Bronchial epithelial cell (primary cell): Measurements from ENCODE around the gene TMEM132D. TPM values are rescaled to one million over a fixed set of nuclear protein-coding genes. Genes with fewer than 3 reads are reported as not detected.

ENCODE experiments used
- DNase-seq: peaks from one replicate; pipeline ENCODE4 v3.0.0-alpha.2; 2010; ENCODE audit warnings: low read depth
- FAIRE-seq: peaks from 2 replicates; lab custom pipeline; 2011; peaks lifted over from hg19 to GRCh38; lab: Jason Lieb, UNC
- H3K27me3 ChIP-seq: 2 replicates; pipeline ENCODE4 v1.5.1; 2011; ENCODE audit warnings: low read length; ENCODE audit not compliant: control insufficient read depth, insufficient read depth
- H3K36me3 ChIP-seq: 2 replicates; pipeline ENCODE4 v1.5.1; 2011; ENCODE audit warnings: low read length; ENCODE audit not compliant: control insufficient read depth, insufficient read depth
- H3K4me3 ChIP-seq: 2 replicates; pipeline ENCODE4 v1.5.1; 2011; ENCODE audit warnings: mild to moderate bottlenecking, low read depth, low read length, control low read depth
- total RNA-seq: library from RNA; depleted of rRNA; stranded (reverse); fragments of >200 nt; gene quantifications from 2 replicates; pipeline ENCODE4 v1.2.1, GENCODE V29; 2014
- TF ChIP-seq, protein P1 (sequence below): IDR thresholded peaks from 2 replicates; pipeline ENCODE4 v1.5.1; 2011; ENCODE audit warnings: mild to moderate bottlenecking, moderate library complexity, low read length, control low read depth, inconsistent platforms; ENCODE audit not compliant: insufficient read depth, severe bottlenecking

Gene TMEM132D
- total RNA-seq, 1 donor from 2014 or later: not detected

GRCh38 chr12:129720618-129721017 lies 183.2 kb downstream of the TMEM132D start:
- H3K4me3 ChIP-seq: no peak overlapping the region
- H3K36me3 ChIP-seq: no peaks in the 10 kb centered on the region
- FAIRE-seq (no peak), DNase-seq (no peak)
- TF ChIP-seq, protein P1, sequence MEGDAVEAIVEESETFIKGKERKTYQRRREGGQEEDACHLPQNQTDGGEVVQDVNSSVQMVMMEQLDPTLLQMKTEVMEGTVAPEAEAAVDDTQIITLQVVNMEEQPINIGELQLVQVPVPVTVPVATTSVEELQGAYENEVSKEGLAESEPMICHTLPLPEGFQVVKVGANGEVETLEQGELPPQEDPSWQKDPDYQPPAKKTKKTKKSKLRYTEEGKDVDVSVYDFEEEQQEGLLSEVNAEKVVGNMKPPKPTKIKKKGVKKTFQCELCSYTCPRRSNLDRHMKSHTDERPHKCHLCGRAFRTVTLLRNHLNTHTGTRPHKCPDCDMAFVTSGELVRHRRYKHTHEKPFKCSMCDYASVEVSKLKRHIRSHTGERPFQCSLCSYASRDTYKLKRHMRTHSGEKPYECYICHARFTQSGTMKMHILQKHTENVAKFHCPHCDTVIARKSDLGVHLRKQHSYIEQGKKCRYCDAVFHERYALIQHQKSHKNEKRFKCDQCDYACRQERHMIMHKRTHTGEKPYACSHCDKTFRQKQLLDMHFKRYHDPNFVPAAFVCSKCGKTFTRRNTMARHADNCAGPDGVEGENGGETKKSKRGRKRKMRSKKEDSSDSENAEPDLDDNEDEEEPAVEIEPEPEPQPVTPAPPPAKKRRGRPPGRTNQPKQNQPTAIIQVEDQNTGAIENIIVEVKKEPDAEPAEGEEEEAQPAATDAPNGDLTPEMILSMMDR: no peak
- no peaks in the 10 kb centered on the region for H3K27me3 ChIP-seq

DNA sequence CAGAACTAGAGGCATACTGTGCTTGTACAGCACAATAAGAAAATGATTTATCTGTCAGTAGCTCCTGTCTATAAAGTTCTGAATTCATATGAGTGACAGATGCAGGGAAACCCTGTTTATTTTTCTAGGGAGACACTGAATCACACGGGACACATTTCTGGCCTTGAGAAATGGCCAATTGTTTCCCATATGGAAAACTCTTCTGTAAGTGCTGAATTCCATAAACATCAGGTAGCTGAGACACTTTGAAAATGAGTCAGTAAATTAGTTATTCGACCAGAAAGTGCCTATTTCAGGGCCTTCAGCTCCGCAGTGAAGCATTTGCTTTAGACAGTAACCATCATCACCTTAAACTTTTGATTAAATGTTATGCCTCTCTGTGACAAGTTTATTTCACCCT lies 184.4 kb downstream of the TMEM132D start:
- no peak for DNase-seq
- Histone ChIP-seq H3K27me3 (no peaks in the 10 kb centered on the region), H3K36me3 (no peaks in the 10 kb centered on the region), H3K4me3 (no peak overlapping the region)
- TF ChIP-seq, protein P1: no peak
- FAIRE-seq: no peak

GRCh38 chr12:129717438-129717837 lies 186.4 kb downstream of the TMEM132D start:
- H3K27me3 ChIP-seq: no peaks in the 10 kb centered on the region
- FAIRE-seq (no peak), DNase-seq (no peak)
- no peaks in the 10 kb centered on the region for H3K36me3 ChIP-seq
- no peak overlapping the region for H3K4me3 ChIP-seq
- TF ChIP-seq, protein P1: no peak

DNA sequence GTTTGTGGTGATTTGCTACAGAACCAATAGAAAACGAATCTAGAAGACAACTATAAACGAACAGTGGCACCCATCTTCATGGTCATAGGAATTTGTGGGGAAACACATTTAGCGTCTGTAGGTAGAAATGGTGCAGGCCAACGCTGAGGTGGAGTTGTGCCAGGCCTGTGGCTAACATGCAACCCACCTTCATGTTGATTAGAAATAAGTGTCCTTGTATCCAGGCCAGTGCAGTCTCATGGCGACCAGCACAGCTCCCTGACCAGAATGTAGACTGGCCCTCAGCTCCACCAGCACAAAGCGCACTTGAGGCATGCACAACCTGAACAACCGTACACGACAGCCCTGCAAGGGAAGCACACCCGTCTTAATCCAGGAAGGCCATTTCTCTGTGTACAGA lies 187.0 kb downstream of the TMEM132D start:
- FAIRE-seq (no peak), DNase-seq (no peak)
- Histone ChIP-seq H3K4me3 (no peak overlapping the region), H3K27me3 (no peaks in the 10 kb centered on the region), H3K36me3 (no peaks in the 10 kb centered on the region)
- TF ChIP-seq, protein P1: no peak

GRCh38 chr12:129706716-129707115 lies 197.1 kb downstream of the TMEM132D start:
- DNase-seq: no peak
- no peaks in the 10 kb centered on the region for H3K36me3 ChIP-seq
- TF ChIP-seq, protein P1: no peak
- no peak overlapping the region for H3K4me3 ChIP-seq
- H3K27me3 ChIP-seq: no peaks in the 10 kb centered on the region
- no peak for FAIRE-seq

DNA sequence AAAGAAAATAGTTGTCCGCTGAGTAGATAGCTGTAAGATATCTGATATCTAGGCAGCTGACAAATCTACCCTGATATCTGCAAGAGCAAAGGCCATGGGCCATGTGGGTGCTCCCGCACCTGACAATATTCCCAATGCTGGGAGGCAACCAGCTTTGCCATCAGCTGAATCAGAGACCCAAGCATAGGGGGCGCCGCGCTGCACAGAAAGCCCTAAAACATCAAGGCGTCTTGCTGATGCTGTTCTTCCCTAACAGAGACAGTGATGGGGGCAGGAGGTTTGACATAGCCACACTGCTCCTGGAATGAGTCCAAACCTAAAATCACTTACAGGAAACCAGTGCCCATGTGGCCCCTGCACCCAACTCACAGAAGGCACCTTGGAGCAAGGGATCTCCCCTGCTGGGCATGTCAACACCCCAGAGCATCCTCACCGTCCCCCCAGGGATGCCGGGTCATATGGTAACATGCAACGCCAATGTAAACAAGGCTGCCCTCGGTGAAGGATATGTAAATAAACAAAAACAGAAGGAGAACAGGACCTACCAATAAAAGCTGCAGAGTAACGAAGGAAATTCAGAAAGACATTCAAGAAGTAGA lies 199.5 kb downstream of the TMEM132D start:
- H3K4me3 ChIP-seq: no peak overlapping the region
- TF ChIP-seq, protein P1: no peak
- H3K27me3 ChIP-seq: no peaks in the 10 kb centered on the region
- FAIRE-seq: no peak
- DNase-seq: no peak
- no peaks in the 10 kb centered on the region for H3K36me3 ChIP-seq
